Muscle of leg (tissue), 11 donors: Measurements from ENCODE around the gene PCDHB14. TPM values are rescaled to one million over a fixed set of nuclear protein-coding genes. Genes with fewer than 3 reads are reported as not detected.
A peak's percentile ranks its signal among the peaks of the same experiment; 100 is the strongest.
"Not testable (repeated sequence)": the region's sequence is repeated elsewhere in the genome, so short reads cannot be mapped to it uniquely, and the experiment has no call there.

Experiments
- DNase-seq: peaks from one replicate; pipeline ENCODE4 v3.0.0; 2013
- H3K27ac ChIP-seq: one replicate; pipeline ENCODE4 v1.5.1; 2013; ENCODE audit warnings: mild to moderate bottlenecking, low read length, control low read depth
- H3K27me3 ChIP-seq: one replicate; pipeline ENCODE4 v1.6.1; 2013; ENCODE audit warnings: low read length; ENCODE audit not compliant: control insufficient read depth, insufficient read depth
- H3K36me3 ChIP-seq: one replicate; pipeline ENCODE4 v1.6.1; 2013; ENCODE audit warnings: low read length; ENCODE audit not compliant: control insufficient read depth, insufficient read depth
- H3K4me1 ChIP-seq: one replicate; pipeline ENCODE4 v1.6.1; 2013; ENCODE audit warnings: low read length; ENCODE audit not compliant: control insufficient read depth, insufficient read depth
- H3K4me3 ChIP-seq: one replicate; pipeline ENCODE4 v1.5.1; 2013; ENCODE audit warnings: low read length, control low read depth
- H3K9me3 ChIP-seq: replicated peaks from 2 replicates; pipeline ENCODE4 v1.6.1; 2013; ENCODE audit warnings: low read depth, low read length; ENCODE audit not compliant: control insufficient read depth
- WGBS: methylation state at CpG from one replicate; pipeline ENCODE4 v1.1.5; 2013; ENCODE audit warnings: missing lambda C conversion rate; ENCODE audit not compliant: insufficient coverage; 5-methylcytosine and 5-hydroxymethylcytosine counted together
- polyA plus RNA-seq, 8 donors: library from polyadenylated mRNA; unstranded; fragments of 120-200 nt; gene quantifications; one replicate each; pipeline versions ENCODE4 v1.2.1 to v1.2.3, GENCODE V29; 2013; ENCODE audit warnings: inconsistent platforms in 1 of 8, low replicate concordance in 1 of 8; ENCODE audit not compliant: insufficient read length in 8 of 8, insufficient read depth in 1 of 8
- total RNA-seq: library from RNA; stranded (reverse); fragments of 120-200 nt; gene quantifications from one replicate; pipeline ENCODE4 v1.2.4, GENCODE V29; 2013

The PCDHB14 gene
- total and polyA plus RNA-seq, 9 donors: 4.8 to 9.0 (median 6.6) TPM

DNA sequence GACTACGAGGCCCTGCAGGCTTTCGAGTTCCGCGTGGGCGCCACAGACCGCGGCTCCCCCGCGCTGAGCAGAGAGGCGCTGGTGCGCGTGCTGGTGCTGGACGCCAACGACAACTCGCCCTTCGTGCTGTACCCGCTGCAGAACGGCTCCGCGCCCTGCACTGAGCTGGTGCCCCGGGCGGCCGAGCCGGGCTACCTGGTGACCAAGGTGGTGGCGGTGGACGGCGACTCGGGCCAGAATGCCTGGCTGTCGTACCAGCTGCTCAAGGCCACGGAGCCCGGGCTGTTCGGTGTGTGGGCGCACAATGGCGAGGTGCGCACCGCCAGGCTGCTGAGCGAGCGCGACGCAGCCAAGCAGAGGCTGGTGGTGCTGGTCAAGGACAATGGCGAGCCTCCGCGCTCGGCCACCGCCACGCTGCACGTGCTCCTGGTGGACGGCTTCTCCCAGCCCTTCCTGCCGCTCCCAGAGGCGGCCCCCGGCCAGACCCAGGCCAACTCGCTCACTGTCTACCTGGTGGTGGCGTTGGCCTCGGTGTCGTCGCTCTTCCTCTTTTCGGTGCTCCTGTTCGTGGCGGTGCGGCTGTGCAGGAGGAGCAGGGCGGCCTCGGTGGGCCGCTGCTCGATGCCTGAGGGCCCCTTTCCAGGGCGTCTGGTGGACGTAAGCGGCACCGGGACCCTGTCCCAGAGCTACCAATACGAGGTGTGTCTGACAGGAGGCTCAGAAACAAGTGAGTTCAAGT, 38.9 kb upstream of the PCDHB14 start:
- not testable (repeated sequence) for H3K36me3 ChIP-seq, H3K4me1 ChIP-seq, H3K27ac ChIP-seq, DNase-seq, H3K4me3 ChIP-seq
- Histone ChIP-seq H3K9me3 (peaks cover 26% of the 10 kb centered on the region), H3K27me3 (peaks cover 15% of the 10 kb centered on the region)
- WGBS: 33% methylated on average over 16 of the region's 69 CpGs

DNA sequence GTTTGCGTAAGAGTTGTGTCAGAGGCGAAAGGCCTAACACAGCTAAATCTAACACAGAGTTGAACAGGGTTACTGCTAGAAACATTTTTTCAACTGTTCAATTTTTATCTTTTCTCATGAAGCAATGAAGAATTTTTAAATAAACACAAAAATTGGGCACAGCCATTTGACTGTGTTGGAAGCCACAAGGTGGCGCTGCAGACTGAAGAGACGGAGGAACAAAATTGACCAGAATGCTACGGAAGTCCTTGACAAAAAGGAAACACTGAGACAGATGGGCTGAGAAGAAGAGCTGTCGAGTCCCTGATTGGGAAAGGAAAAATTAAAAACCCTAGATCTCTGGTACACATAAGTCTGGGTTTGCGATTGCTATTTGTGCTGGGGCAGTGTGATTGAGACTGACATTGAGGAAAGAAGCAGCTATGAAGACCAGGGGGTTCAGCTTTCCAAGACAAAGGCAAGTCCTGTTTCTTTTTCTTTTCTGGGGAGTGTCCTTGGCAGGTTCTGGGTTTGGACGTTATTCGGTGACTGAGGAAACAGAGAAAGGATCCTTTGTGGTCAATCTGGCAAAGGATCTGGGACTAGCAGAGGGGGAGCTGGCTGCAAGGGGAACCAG, 36.1 kb upstream of the PCDHB14 start, which contains the start of gene PCDHB9:
Gene PCDHB9 (plus strand): TSS at position 265 of the 616 bp plus-strand sequence. CDS start 158 bp downstream, at position 423.
- DNase-seq: peak; percentile 22
- Histone ChIP-seq H3K9me3 (peaks cover 26% of the 10 kb centered on the region), H3K27ac (no peak within 1 kb of the TSS), H3K27me3 (peaks cover 14% of the 10 kb centered on the region), H3K4me3 (no peak within 1 kb of the TSS), H3K4me1 (no peaks in the 10 kb centered on the region), H3K36me3 (no peaks in the 10 kb centered on the region)
- 7% methylated on average over 2 of the region's 9 CpGs for WGBS

DNA sequence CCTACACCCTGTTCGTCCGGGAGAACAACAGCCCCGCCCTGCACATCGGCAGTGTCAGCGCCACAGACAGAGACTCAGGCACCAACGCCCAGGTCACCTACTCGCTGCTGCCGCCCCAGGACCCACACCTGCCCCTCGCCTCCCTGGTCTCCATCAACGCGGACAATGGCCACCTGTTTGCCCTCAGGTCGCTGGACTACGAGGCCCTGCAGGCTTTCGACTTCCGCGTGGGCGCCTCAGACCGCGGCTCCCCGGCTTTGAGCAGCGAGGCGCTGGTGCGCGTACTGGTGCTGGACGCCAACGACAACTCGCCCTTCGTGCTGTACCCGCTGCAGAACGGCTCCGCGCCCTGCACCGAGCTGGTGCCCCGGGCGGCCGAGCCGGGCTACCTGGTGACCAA, 34.5 kb upstream of the PCDHB14 start:
- H3K4me1 ChIP-seq, H3K27me3 ChIP-seq, DNase-seq, H3K4me3 ChIP-seq, H3K27ac ChIP-seq, H3K36me3 ChIP-seq: not testable (repeated sequence)
- peaks cover 24% of the 10 kb centered on the region for H3K9me3 ChIP-seq
- WGBS: 30% methylated on average over 10 of the region's 37 CpGs

DNA sequence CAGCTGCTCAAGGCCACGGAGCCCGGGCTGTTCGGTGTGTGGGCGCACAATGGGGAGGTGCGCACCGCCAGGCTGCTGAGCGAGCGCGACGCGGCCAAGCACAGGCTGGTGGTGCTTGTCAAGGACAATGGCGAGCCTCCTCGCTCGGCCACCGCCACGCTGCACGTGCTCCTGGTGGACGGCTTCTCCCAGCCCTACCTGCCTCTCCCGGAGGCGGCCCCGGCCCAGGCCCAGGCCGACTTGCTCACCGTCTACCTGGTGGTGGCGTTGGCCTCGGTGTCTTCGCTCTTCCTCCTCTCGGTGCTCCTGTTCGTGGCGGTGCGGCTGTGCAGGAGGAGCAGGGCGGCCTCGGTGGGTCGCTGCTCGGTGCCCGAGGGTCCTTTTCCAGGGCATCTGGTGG, 34.0 kb upstream of the PCDHB14 start:
- H3K27ac ChIP-seq, H3K27me3 ChIP-seq, H3K4me3 ChIP-seq, H3K4me1 ChIP-seq, DNase-seq, H3K36me3 ChIP-seq: not testable (repeated sequence)
- peaks cover 24% of the 10 kb centered on the region for H3K9me3 ChIP-seq
- WGBS: no CpG with 5 or more reads among the region's 35 CpGs

DNA sequence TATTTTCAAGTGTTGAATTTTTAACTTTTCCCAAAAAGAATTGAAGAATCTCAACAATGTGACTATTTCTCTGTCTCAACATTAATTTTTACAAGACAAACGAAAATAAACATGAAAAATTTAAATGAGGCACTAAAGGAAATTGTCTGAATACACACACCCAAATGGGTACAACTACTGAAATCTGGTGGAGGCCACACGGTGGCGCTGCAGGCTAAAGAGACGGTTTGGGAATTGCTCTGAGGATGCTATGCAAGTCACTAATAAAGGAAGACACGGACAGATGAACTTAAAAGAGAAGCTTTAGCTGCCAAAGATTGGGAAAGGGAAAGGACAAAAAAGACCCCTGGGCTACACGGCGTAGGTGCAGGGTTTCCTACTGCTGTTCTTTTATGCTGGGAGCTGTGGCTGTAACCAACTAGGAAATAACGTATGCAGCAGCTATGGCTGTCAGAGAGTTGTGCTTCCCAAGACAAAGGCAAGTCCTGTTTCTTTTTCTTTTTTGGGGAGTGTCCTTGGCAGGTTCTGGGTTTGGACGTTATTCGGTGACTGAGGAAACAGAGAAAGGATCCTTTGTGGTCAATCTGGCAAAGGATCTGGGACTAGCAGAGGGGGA, 30.9 kb upstream of the PCDHB14 start, which contains the start of gene PCDHB10:
Gene PCDHB10 (plus strand): TSS at position 244 of the 616 bp plus-strand sequence. CDS start 200 bp downstream, at position 444.
- Histone ChIP-seq H3K9me3 (peaks cover 19% of the 10 kb centered on the region), H3K4me3 (no peak within 1 kb of the TSS), H3K27ac (no peak within 1 kb of the TSS), H3K4me1 (no peaks in the 10 kb centered on the region), H3K27me3 (peaks cover 7% of the 10 kb centered on the region), H3K36me3 (no peaks in the 10 kb centered on the region)
- WGBS: 7% methylated on average over 6 of the region's 10 CpGs
- DNase-seq: peak; percentile 11

DNA sequence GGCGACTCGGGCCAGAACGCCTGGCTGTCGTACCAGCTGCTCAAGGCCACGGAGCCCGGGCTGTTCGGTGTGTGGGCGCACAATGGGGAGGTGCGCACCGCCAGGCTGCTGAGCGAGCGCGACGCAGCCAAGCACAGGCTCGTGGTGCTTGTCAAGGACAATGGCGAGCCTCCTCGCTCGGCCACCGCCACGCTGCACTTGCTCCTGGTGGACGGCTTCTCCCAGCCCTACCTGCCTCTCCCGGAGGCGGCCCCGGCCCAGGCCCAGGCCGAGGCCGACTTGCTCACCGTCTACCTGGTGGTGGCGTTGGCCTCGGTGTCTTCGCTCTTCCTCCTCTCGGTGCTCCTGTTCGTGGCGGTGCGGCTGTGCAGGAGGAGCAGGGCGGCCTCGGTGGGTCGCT, 28.8 kb upstream of the PCDHB14 start:
- H3K27me3 ChIP-seq, H3K4me3 ChIP-seq, DNase-seq, H3K4me1 ChIP-seq, H3K36me3 ChIP-seq, H3K27ac ChIP-seq: not testable (repeated sequence)
- 38% methylated on average over 3 of the region's 37 CpGs for WGBS
- peaks cover 19% of the 10 kb centered on the region for H3K9me3 ChIP-seq

DNA sequence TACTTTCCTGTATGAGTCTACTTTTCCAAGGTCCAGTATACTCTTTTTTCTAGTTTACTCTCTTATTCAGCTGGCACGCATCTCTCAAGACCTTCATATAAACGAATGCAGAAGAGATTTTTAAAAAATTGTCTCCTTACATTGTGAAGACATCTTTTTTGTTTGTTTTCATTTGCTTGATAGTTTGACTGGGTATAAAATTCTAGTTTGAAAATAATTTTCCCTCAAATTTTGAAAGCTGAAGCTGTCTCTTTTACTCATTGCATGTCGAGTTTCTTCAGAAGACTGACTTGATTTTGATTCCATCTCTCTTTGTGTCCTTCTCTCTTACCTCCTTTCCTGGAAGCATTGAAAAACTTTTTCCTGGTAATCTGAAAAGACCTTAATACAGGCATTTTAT, 26.8 kb upstream of the PCDHB14 start:
- no peaks in the 10 kb centered on the region for H3K36me3 ChIP-seq
- H3K4me3 ChIP-seq: no peak overlapping the region
- no peak overlapping the region for H3K27ac ChIP-seq
- WGBS: 0% methylated on average over 1 of the region's 3 CpGs
- peaks cover 2% of the 10 kb centered on the region for H3K27me3 ChIP-seq
- no peak for DNase-seq
- no peaks in the 10 kb centered on the region for H3K4me1 ChIP-seq
- peaks cover 30% of the 10 kb centered on the region for H3K9me3 ChIP-seq

DNA sequence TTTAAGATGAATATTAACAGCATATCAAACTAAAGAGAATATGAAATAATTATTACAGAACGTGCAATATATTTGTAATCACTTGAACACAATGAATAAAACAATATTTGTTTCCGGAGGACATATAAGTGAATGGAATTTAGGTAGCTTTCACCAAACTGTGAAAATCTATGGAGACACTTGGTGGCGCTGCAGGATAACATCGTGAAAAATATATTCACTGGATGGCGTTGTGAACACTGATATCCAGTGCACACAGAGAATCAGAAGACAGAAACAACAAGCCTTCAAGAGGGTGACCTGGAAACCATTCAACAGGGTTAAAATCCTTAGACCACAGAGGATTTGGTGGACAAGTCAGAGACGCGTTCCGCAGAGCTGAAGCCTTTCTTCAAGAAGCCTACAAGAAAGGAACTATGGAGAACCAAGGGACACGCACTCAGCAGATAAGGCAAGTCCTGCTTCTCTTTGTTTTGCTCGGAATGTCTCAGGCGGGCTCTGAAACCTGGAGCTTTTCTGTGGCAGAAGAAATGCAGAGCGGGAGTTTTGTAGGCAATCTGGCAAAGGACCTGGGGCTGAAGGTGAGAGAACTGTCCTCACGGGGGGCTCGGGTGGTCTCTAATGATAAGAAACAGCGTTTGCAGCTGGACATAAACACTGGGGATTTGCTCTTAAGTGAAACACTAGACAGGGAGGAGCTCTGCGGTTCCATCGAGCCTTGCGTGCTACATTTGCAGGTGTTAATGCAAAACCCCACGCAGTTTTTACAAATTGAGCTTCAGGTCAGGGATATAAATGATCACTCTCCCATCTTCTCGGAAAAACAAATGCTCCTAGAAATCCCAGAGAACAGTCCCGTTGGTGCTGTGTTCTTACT, 23.5 kb upstream of the PCDHB14 start, which contains the start of gene PCDHB11:
Gene PCDHB11 (plus strand): TSS at position 269 of the 877 bp plus-strand sequence. CDS start 148 bp downstream, at position 417.
- peaks cover 25% of the 10 kb centered on the region for H3K9me3 ChIP-seq
- WGBS: 32% methylated on average over 16 of the region's 21 CpGs

DNA sequence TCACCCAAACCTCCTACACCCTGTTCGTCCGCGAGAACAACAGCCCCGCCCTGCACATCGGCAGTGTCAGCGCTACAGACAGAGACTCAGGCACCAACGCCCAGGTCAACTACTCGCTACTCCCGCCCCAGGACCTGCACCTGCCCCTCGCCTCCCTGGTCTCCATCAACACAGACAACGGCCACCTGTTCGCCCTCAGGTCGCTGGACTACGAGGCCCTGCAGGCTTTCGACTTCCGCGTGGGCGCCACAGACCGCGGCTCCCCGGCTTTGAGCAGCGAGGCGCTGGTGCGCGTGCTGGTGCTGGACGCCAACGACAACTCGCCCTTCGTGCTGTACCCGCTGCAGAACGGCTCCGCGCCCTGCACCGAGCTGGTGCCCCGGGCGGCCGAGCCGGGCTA, 22.0 kb upstream of the PCDHB14 start:
- peaks cover 29% of the 10 kb centered on the region for H3K9me3 ChIP-seq
- not testable (repeated sequence) for H3K27ac ChIP-seq, H3K36me3 ChIP-seq, H3K4me3 ChIP-seq, H3K27me3 ChIP-seq, DNase-seq, H3K4me1 ChIP-seq
- 26% methylated on average over 8 of the region's 38 CpGs for WGBS

More for the DNA sequence above, 23.5 kb upstream of the PCDHB14 start, which contains the start of gene PCDHB11:
- H3K27me3 ChIP-seq: no peaks in the 10 kb centered on the region
- no peaks in the 10 kb centered on the region for H3K4me1 ChIP-seq
- no peak within 1 kb of the TSS for H3K27ac ChIP-seq
- H3K4me3 ChIP-seq: no peak within 1 kb of the TSS
- H3K36me3 ChIP-seq: no peaks in the 10 kb centered on the region
- DNase-seq: peak; percentile 15
